Measurements from ENCODE around the gene ZBTB16.

ZBTB16 gene

GRCh38 chr11:114019046-114019445 lies 40.5 kb upstream of the ZBTB16 start:
- Histone ChIP-seq H3K4me3 (no peak overlapping the region), H3K27ac (no peak overlapping the region)
- TF ChIP-seq CTCF (IDR thresholded peaks at IDR 0.05): no peak
- no peak for DNase-seq (ENCODE audit: low spot score)

GRCh38 chr11:114019574-114019973 lies 39.9 kb upstream of the ZBTB16 start:
- DNase-seq (ENCODE audit: low spot score): no peak
- Histone ChIP-seq H3K27ac (no peak overlapping the region), H3K4me3 (no peak overlapping the region)
- no peak for TF ChIP-seq CTCF (IDR thresholded peaks at IDR 0.05)

GRCh38 chr11:114025329-114025907 lies 34.1 kb upstream of the ZBTB16 start:
- DNase-seq (ENCODE audit: low spot score): no peak
- Histone ChIP-seq H3K27ac (peak overlapping the region; percentile 26 to 38), H3K4me3 (no peak overlapping the region)
- TF ChIP-seq CTCF (IDR thresholded peaks at IDR 0.05): no peak

GRCh38 chr11:114026355-114026754 lies 33.2 kb upstream of the ZBTB16 start:
- no peak for TF ChIP-seq CTCF (IDR thresholded peaks at IDR 0.05)

GRCh38 chr11:114027391-114027790 lies 32.1 kb upstream of the ZBTB16 start:
- no peak overlapping the region for H3K27ac ChIP-seq
- no peak overlapping the region for H3K4me3 ChIP-seq
- no peak for DNase-seq (ENCODE audit: low spot score)
- TF ChIP-seq CTCF (IDR thresholded peaks at IDR 0.05): no peak

More at GRCh38 chr11:114026355-114026754, 33.2 kb upstream of the ZBTB16 start:
- DNase-seq (ENCODE audit: low spot score): no peak
- Histone ChIP-seq H3K4me3 (no peak overlapping the region), H3K27ac (peak overlapping the region in 1 of 2 donors; percentile 38)

GRCh38 chr11:114027926-114028325 lies 31.6 kb upstream of the ZBTB16 start:
- Histone ChIP-seq H3K27ac (no peak overlapping the region), H3K4me3 (no peak overlapping the region)
- no peak for TF ChIP-seq CTCF (IDR thresholded peaks at IDR 0.05)
- no peak for DNase-seq (ENCODE audit: low spot score)

- no peak for DNase-seq (ENCODE audit: low spot score)
- no peak overlapping the region for H3K4me3 ChIP-seq
- TF ChIP-seq CTCF (IDR thresholded peaks at IDR 0.05): no peak
- H3K27ac ChIP-seq: no peak overlapping the region
Measured at GRCh38 chr11:114031246-114031966, 28.1 kb upstream of the ZBTB16 start.
